ENCODE results near the gene CEMP1. TPM values are rescaled to one million over a fixed set of nuclear protein-coding genes. Genes with fewer than 3 reads are reported as not detected.

The CEMP1 gene
- total RNA-seq, 2 experiments from 2014 or later, result 0.25 to 0.55 TPM

GRCh38 chr16:2527784-2528100 lies 3.5 kb downstream of the CEMP1 start:
- H3K79me2 ChIP-seq (ENCODE audit: insufficient read depth, low read depth, low read length), result no peaks in the 10 kb centered on the region
- no peaks in the 10 kb centered on the region for H4K20me1 ChIP-seq (ENCODE audit: insufficient read depth, low read length)
- H3K27ac ChIP-seq (ENCODE audit: low read depth, low read length, poor library complexity, severe bottlenecking), result no peak overlapping the region
- CTCF ChIA-PET (ENCODE audit: unreplicated experiment), result no interaction called here
- no peak overlapping the region for H3K4me3 ChIP-seq (ENCODE audit: low read depth, low read length, poor library complexity, severe bottlenecking)
- H3K36me3 ChIP-seq (ENCODE audit: insufficient read depth, low read length), result peaks cover 36% of the 10 kb centered on the region
- DNase-seq (ENCODE audit: low spot score), result no peak
- H3K9me2 ChIP-seq (ENCODE audit: insufficient read depth, low read length), result no peaks in the 10 kb centered on the region
- BruUV-seq (replicated peaks), result no TSS peak
- no peaks in the 10 kb centered on the region for H3K9me3 ChIP-seq (ENCODE audit: low read length)
- POLR2A ChIA-PET, result no interaction called here
- H3K4me1 ChIP-seq (ENCODE audit: insufficient read depth, low read length, poor library complexity, severe bottlenecking), result peaks cover 10% of the 10 kb centered on the region
- intact Hi-C loops (cut with micrococcal nuclease; ENCODE audit: unreplicated experiment), result no loop called here
- TF ChIP-seq, protein P1, sequence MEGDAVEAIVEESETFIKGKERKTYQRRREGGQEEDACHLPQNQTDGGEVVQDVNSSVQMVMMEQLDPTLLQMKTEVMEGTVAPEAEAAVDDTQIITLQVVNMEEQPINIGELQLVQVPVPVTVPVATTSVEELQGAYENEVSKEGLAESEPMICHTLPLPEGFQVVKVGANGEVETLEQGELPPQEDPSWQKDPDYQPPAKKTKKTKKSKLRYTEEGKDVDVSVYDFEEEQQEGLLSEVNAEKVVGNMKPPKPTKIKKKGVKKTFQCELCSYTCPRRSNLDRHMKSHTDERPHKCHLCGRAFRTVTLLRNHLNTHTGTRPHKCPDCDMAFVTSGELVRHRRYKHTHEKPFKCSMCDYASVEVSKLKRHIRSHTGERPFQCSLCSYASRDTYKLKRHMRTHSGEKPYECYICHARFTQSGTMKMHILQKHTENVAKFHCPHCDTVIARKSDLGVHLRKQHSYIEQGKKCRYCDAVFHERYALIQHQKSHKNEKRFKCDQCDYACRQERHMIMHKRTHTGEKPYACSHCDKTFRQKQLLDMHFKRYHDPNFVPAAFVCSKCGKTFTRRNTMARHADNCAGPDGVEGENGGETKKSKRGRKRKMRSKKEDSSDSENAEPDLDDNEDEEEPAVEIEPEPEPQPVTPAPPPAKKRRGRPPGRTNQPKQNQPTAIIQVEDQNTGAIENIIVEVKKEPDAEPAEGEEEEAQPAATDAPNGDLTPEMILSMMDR (conservative IDR thresholded peaks at IDR 0.05; ENCODE audit: low read length), result no peak
- TF ChIP-seq EZH2phosphoT487 (IDR thresholded peaks at IDR 0.05; ENCODE audit: borderline replicate concordance, low read depth, low read length), result no peak
- no peak overlapping the region for H2AFZ ChIP-seq (ENCODE audit: low read length)
- no peak overlapping the region for H3K4me2 ChIP-seq (ENCODE audit: low read length)

DNA sequence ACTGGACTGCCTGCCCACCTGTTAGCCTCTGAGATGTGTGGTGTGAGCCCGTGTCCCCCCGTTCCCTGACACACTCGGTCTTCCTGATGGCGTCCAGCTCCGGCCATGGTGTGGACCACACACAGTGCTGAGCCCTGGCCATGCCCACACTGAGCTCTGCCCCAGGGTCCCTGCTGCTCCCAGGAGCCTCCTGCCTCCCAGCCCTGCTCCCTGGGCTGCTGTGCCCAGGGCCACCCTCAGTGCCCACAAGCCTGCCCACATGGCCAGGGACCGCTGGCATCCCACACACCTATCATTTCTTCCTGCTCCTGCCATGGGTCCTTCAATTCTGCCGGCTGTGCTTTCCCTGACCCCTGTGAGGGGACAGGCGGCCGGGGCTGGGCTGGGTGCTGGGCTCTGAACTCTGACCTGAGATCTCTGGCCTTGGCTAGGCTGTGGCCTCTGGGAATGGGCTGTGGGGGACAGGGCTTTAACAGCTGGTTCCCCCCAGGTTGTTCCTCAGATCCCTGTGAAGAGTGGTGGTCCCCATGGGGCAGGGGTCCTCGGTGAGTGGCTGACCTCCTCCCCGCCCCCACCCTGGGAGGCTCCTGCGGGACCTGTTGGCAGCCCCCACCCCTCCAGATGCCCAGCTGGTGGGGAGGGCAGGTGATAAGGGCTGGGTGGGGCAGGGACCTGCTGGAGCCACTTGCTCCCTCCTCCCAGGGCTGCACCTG lies 4.0 kb downstream of the CEMP1 start:
- H3K4me1 ChIP-seq (ENCODE audit: insufficient read depth, low read length, poor library complexity, severe bottlenecking), result peaks cover 8% of the 10 kb centered on the region
- H3K9me2 ChIP-seq (ENCODE audit: insufficient read depth, low read length), result no peaks in the 10 kb centered on the region
- H3K9me3 ChIP-seq (ENCODE audit: low read length), result no peaks in the 10 kb centered on the region
- no TSS peak for BruUV-seq (replicated peaks)
- peaks cover 36% of the 10 kb centered on the region for H3K36me3 ChIP-seq (ENCODE audit: insufficient read depth, low read length)
- intact Hi-C loops (cut with micrococcal nuclease; ENCODE audit: unreplicated experiment), result no loop called here
- CTCF ChIA-PET (ENCODE audit: unreplicated experiment), result no interaction called here
- DNase-seq (ENCODE audit: low spot score), result no peak
- no peaks in the 10 kb centered on the region for H4K20me1 ChIP-seq (ENCODE audit: insufficient read depth, low read length)
- POLR2A ChIA-PET, result no interaction called here
- TF ChIP-seq, protein P1 (conservative IDR thresholded peaks at IDR 0.05; ENCODE audit: low read length), result no peak
- no peaks in the 10 kb centered on the region for H3K79me2 ChIP-seq (ENCODE audit: insufficient read depth, low read depth, low read length)
- H3K4me2 ChIP-seq (ENCODE audit: low read length), result no peak overlapping the region
- H3K4me3 ChIP-seq (ENCODE audit: low read depth, low read length, poor library complexity, severe bottlenecking), result no peak overlapping the region
- no peak overlapping the region for H3K27ac ChIP-seq (ENCODE audit: low read depth, low read length, poor library complexity, severe bottlenecking)
- H2AFZ ChIP-seq (ENCODE audit: low read length), result no peak overlapping the region

DNA sequence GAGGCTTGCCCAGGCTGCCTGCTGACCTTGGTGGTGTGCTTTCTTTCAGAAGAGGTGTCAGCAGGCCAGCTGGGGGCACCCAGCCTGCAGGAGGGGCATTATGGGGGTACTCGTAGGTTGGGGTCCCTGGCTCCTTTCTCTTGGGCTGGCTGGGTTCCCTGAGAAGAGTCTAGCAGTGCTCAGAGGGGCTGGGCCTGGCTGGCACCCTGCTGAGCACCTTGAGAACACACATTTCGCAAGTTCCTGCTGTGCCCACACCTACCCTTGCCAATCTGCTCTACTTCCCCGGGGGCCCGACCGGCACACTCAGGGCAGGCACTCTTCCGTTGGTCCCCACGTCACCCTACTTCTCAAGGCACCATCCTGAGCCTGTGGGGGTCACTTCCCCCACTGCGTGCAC lies 5.1 kb downstream of the CEMP1 start:
- Histone ChIP-seq H3K79me2 (ENCODE audit: insufficient read depth, low read depth, low read length) (no peaks in the 10 kb centered on the region), H3K27ac (ENCODE audit: low read depth, low read length, poor library complexity, severe bottlenecking) (no peak overlapping the region), H3K9me3 (ENCODE audit: low read length) (no peaks in the 10 kb centered on the region), H2AFZ (ENCODE audit: low read length) (no peak overlapping the region), H3K4me1 (ENCODE audit: insufficient read depth, low read length, poor library complexity, severe bottlenecking) (peaks cover 6% of the 10 kb centered on the region), H4K20me1 (ENCODE audit: insufficient read depth, low read length) (no peaks in the 10 kb centered on the region), H3K4me2 (ENCODE audit: low read length) (no peak overlapping the region), H3K9me2 (ENCODE audit: insufficient read depth, low read length) (no peaks in the 10 kb centered on the region), H3K4me3 (ENCODE audit: low read depth, low read length, poor library complexity, severe bottlenecking) (no peak overlapping the region), H3K36me3 (ENCODE audit: insufficient read depth, low read length) (peaks cover 36% of the 10 kb centered on the region)
- no peak for TF ChIP-seq EZH2phosphoT487 (IDR thresholded peaks at IDR 0.05; ENCODE audit: borderline replicate concordance, low read depth, low read length)
- TF ChIP-seq, protein P1 (conservative IDR thresholded peaks at IDR 0.05; ENCODE audit: low read length), result no peak
- intact Hi-C loops (cut with micrococcal nuclease; ENCODE audit: unreplicated experiment), result no loop called here
- DNase-seq (ENCODE audit: low spot score), result no peak
- no TSS peak for BruUV-seq (replicated peaks)
- CTCF ChIA-PET (ENCODE audit: unreplicated experiment), result no interaction called here
- POLR2A ChIA-PET, result no interaction called here
